ENCODE measurements around the gene ABAT. TPM values are rescaled to one million over a fixed set of nuclear protein-coding genes. Genes with fewer than 3 reads are reported as not detected.
"Not testable (repeated sequence)": the region's sequence is repeated elsewhere in the genome, so short reads cannot be mapped to it uniquely, and the experiment has no call there.

Gene ABAT
- total RNA-seq, 2 donors from 2014 or later, result 3.5 to 8.7 TPM

GRCh38 chr16:8694795-8695728 is 20.6 kb downstream of the ABAT start:
- Mint-ChIP-seq H3K36me3 (peaks cover 8% of the 10 kb centered on the region in 2 donors), H3K27ac (peak overlapping the region; percentile 26), H3K9me3 (peaks cover 3 to 5% of the 10 kb centered on the region in 2 donors)
- DNase-seq (ENCODE audit: low spot score in 2 of 2) (no peak), ATAC-seq (no peak)

- ATAC-seq (no peak), DNase-seq (ENCODE audit: low spot score in 2 of 2) (no peak)
- H3K9me3 Mint-ChIP-seq, result no peaks in the 10 kb centered on the region
- no peaks in the 10 kb centered on the region for H3K36me3 Mint-ChIP-seq
- H3K27ac Mint-ChIP-seq, result no peak overlapping the region
Measured at GRCh38 chr16:8696880-8697279, 22.5 kb downstream of the ABAT start.

GRCh38 chr16:8697965-8698364 is 23.5 kb downstream of the ABAT start:
- no peaks in the 10 kb centered on the region for H3K9me3 Mint-ChIP-seq
- H3K27ac Mint-ChIP-seq, result no peak overlapping the region
- H3K36me3 Mint-ChIP-seq, result no peaks in the 10 kb centered on the region
- no peak for DNase-seq (ENCODE audit: low spot score in 2 of 2)
- no peak for ATAC-seq

- Mint-ChIP-seq H3K9me3 (no peaks in the 10 kb centered on the region), H3K27ac (no peak overlapping the region), H3K36me3 (no peaks in the 10 kb centered on the region)
- DNase-seq (ENCODE audit: low spot score in 2 of 2) (no peak), ATAC-seq (no peak)
Measured at GRCh38 chr16:8703693-8704092, 29.3 kb downstream of the ABAT start.

- H3K36me3 Mint-ChIP-seq, result no peaks in the 10 kb centered on the region
- DNase-seq (ENCODE audit: low spot score in 2 of 2), result no peak
- no peaks in the 10 kb centered on the region for H3K9me3 Mint-ChIP-seq
- no peak overlapping the region for H3K27ac Mint-ChIP-seq
- no peak for ATAC-seq
Measured at GRCh38 chr16:8704098-8704497, 29.7 kb downstream of the ABAT start.

- ATAC-seq, result not testable (repeated sequence)
Measured at GRCh38 chr16:8705100-8705822, 30.8 kb downstream of the ABAT start.

GRCh38 chr16:8708536-8708935 is 34.1 kb downstream of the ABAT start:
- Mint-ChIP-seq H3K27ac (no peak overlapping the region), H3K9me3 (peaks cover 5 to 6% of the 10 kb centered on the region in 2 donors), H3K36me3 (peaks cover 0 to 5% of the 10 kb centered on the region in 2 donors)
- DNase-seq (ENCODE audit: low spot score in 2 of 2), result no peak
- no peak for ATAC-seq

More at GRCh38 chr16:8705100-8705822, 30.8 kb downstream of the ABAT start:
- peak overlapping the region in 1 of 2 donors; percentile 60 for H3K27ac Mint-ChIP-seq
- not testable (repeated sequence) for H3K36me3 Mint-ChIP-seq; H3K9me3 Mint-ChIP-seq; DNase-seq (ENCODE audit: low spot score in 2 of 2)

GRCh38 chr16:8712589-8713361 is 38.4 kb downstream of the ABAT start:
- ATAC-seq, result no peak
- no peak overlapping the region for H3K27ac Mint-ChIP-seq
- no peak for DNase-seq (ENCODE audit: low spot score in 2 of 2)
- H3K9me3 Mint-ChIP-seq, result peaks cover 5 to 6% of the 10 kb centered on the region in 2 donors
- H3K36me3 Mint-ChIP-seq, result peaks cover 0 to 11% of the 10 kb centered on the region in 2 donors

- H3K27ac Mint-ChIP-seq, result no peak overlapping the region
- no peak for DNase-seq (ENCODE audit: low spot score in 2 of 2)
- ATAC-seq, result no peak
- H3K9me3 Mint-ChIP-seq, result peaks cover 5 to 6% of the 10 kb centered on the region in 2 donors
- peaks cover 0 to 11% of the 10 kb centered on the region in 2 donors for H3K36me3 Mint-ChIP-seq
Measured at GRCh38 chr16:8713635-8714172, 39.3 kb downstream of the ABAT start.

- ATAC-seq (no peak), DNase-seq (ENCODE audit: low spot score in 2 of 2) (no peak)
- H3K9me3 Mint-ChIP-seq, result peaks cover 5 to 6% of the 10 kb centered on the region in 2 donors
- no peak overlapping the region for H3K27ac Mint-ChIP-seq
- H3K36me3 Mint-ChIP-seq, result peaks cover 0 to 11% of the 10 kb centered on the region in 2 donors
Measured at GRCh38 chr16:8714174-8714573, 39.8 kb downstream of the ABAT start.

GRCh38 chr16:8714807-8715206 is 40.4 kb downstream of the ABAT start:
- DNase-seq (ENCODE audit: low spot score in 2 of 2) (no peak), ATAC-seq (no peak)
- Mint-ChIP-seq H3K27ac (no peak overlapping the region), H3K36me3 (peaks cover 0 to 11% of the 10 kb centered on the region in 2 donors), H3K9me3 (peaks cover 5 to 6% of the 10 kb centered on the region in 2 donors)

- no peak for ATAC-seq
- peaks cover 0 to 7% of the 10 kb centered on the region in 2 donors for H3K36me3 Mint-ChIP-seq
- no peak overlapping the region for H3K27ac Mint-ChIP-seq
- DNase-seq (ENCODE audit: low spot score in 2 of 2), result no peak
- H3K9me3 Mint-ChIP-seq, result peaks cover 5% of the 10 kb centered on the region in 2 donors
Measured at GRCh38 chr16:8716052-8716451, 41.6 kb downstream of the ABAT start.

- Mint-ChIP-seq H3K27ac (no peak overlapping the region), H3K36me3 (peaks cover 0 to 5% of the 10 kb centered on the region in 2 donors), H3K9me3 (peaks cover 0 to under 1% of the 10 kb centered on the region in 2 donors)
- DNase-seq (ENCODE audit: low spot score in 2 of 2) (no peak), ATAC-seq (no peak)
Measured at GRCh38 chr16:8716592-8716991, 42.2 kb downstream of the ABAT start.

- Mint-ChIP-seq H3K9me3 (no peaks in the 10 kb centered on the region), H3K27ac (peak overlapping the region in 1 of 2 donors; percentile 36), H3K36me3 (peaks cover 0 to 5% of the 10 kb centered on the region in 2 donors)
- DNase-seq (ENCODE audit: low spot score in 2 of 2) (no peak), ATAC-seq (no peak)
Measured at GRCh38 chr16:8717469-8717868, 43.1 kb downstream of the ABAT start.

- peak overlapping the region in 1 of 2 donors; percentile 36 for H3K27ac Mint-ChIP-seq
- ATAC-seq, result no peak
- H3K9me3 Mint-ChIP-seq, result no peaks in the 10 kb centered on the region
- H3K36me3 Mint-ChIP-seq, result peaks cover 0 to 5% of the 10 kb centered on the region in 2 donors
- no peak for DNase-seq (ENCODE audit: low spot score in 2 of 2)
Measured at GRCh38 chr16:8717892-8718415, 43.5 kb downstream of the ABAT start.

Measured in activated naive CD4-positive, alpha-beta T cell treated with anti-CD3 and anti-CD28 coated beads, Interleukin-2, amount 50 U/mL, for 72 hours (primary cell).